Activated T-cell treated with anti-CD3 and anti-CD28 coated beads, Interleukin-2, amount 50 U/mL, for 72 hours (primary cell): Measurements from ENCODE around the gene JAK1. TPM values are rescaled to one million over a fixed set of nuclear protein-coding genes. Genes with fewer than 3 reads are reported as not detected.

Experiments used
- ATAC-seq, 2 donors: fragments of 150-1000 bp; cut with Tn5 transposase; replicated peaks in 1 of 2; 2 replicates each; pipeline ENCODE4 v1.10.0; 2021; ENCODE audit warnings: moderate library complexity in 2 of 2, mild to moderate bottlenecking in 1 of 2
- DNase-seq, 2 donors: peaks; one replicate each; pipeline ENCODE4 v3.0.0; 2021 to 2022; ENCODE audit warnings: mixed read lengths in 1 of 2
- H3K27ac Mint-ChIP-seq: one replicate; pipeline ENCODE4 v1.8.0; 2022; ENCODE audit warnings: mild to moderate bottlenecking, moderate library complexity, mixed read lengths
- H3K27me3 Mint-ChIP-seq: one replicate; pipeline ENCODE4 v1.8.0; 2022; ENCODE audit warnings: low read depth, mixed read lengths
- H3K36me3 Mint-ChIP-seq, 2 donors: one replicate each; pipeline ENCODE4 v1.8.0; 2022; ENCODE audit warnings: mixed read lengths in 2 of 2, mild to moderate bottlenecking in 1 of 2; ENCODE audit not compliant: insufficient read depth in 2 of 2
- H3K4me1 Mint-ChIP-seq: one replicate; pipeline ENCODE4 v1.8.0; 2022; ENCODE audit warnings: low read depth, mixed read lengths
- H3K4me3 Mint-ChIP-seq, 2 donors: one replicate each; pipeline ENCODE4 v1.8.0; 2022; ENCODE audit warnings: mild to moderate bottlenecking in 2 of 2, mixed read lengths in 2 of 2, moderate library complexity in 2 of 2
- H3K9me3 Mint-ChIP-seq, 2 donors: one replicate each; pipeline ENCODE4 v1.8.0; 2022; ENCODE audit warnings: mixed read lengths in 2 of 2
- total RNA-seq, 2 donors: library from RNA; stranded (reverse); gene quantifications; one replicate each; pipeline ENCODE4 v1.2.3, GENCODE V29; 2022

The JAK1 gene
- total RNA-seq, 2 donors from 2014 or later = 169 to 185 TPM

GRCh38 chr1:64995316-64995715 is 29.0 kb upstream of the JAK1 start:
- Mint-ChIP-seq H3K4me1 (no peaks in the 10 kb centered on the region), H3K4me3 (no peak overlapping the region), H3K9me3 (peaks cover 5 to 6% of the 10 kb centered on the region in 2 donors), H3K27ac (no peak overlapping the region), H3K27me3 (no peaks in the 10 kb centered on the region), H3K36me3 (peaks cover 6 to 11% of the 10 kb centered on the region in 2 donors)
- DNase-seq (no peak), ATAC-seq (no peak)

- H3K36me3 Mint-ChIP-seq = no peaks in the 10 kb centered on the region
- DNase-seq = no peak
- H3K9me3 Mint-ChIP-seq = no peaks in the 10 kb centered on the region
- H3K4me1 Mint-ChIP-seq = peaks cover 17% of the 10 kb centered on the region
- H3K27ac Mint-ChIP-seq = no peak overlapping the region
- H3K4me3 Mint-ChIP-seq = no peak overlapping the region
- peak; percentile 52 to 76 for ATAC-seq
- no peaks in the 10 kb centered on the region for H3K27me3 Mint-ChIP-seq
Measured at GRCh38 chr1:64986903-64987871, 20.8 kb upstream of the JAK1 start.

- H3K36me3 Mint-ChIP-seq = no peaks in the 10 kb centered on the region
- H3K4me3 Mint-ChIP-seq = no peak overlapping the region
- H3K4me1 Mint-ChIP-seq = peaks cover 29% of the 10 kb centered on the region
- no peaks in the 10 kb centered on the region for H3K27me3 Mint-ChIP-seq
- no peak overlapping the region for H3K27ac Mint-ChIP-seq
- no peak for DNase-seq
- no peak for ATAC-seq
- peaks cover 0 to 4% of the 10 kb centered on the region in 2 donors for H3K9me3 Mint-ChIP-seq
Measured at GRCh38 chr1:64984737-64985136, 18.4 kb upstream of the JAK1 start.

GRCh38 chr1:64984106-64984505 is 17.8 kb upstream of the JAK1 start:
- Mint-ChIP-seq H3K4me3 (no peak overlapping the region), H3K36me3 (no peaks in the 10 kb centered on the region), H3K4me1 (peaks cover 29% of the 10 kb centered on the region), H3K27me3 (no peaks in the 10 kb centered on the region), H3K27ac (no peak overlapping the region), H3K9me3 (peaks cover 0 to 4% of the 10 kb centered on the region in 2 donors)
- ATAC-seq (no peak), DNase-seq (no peak)

GRCh38 chr1:64983110-64983509 is 16.8 kb upstream of the JAK1 start:
- ATAC-seq (no peak), DNase-seq (no peak)
- H3K9me3 Mint-ChIP-seq = peaks cover 0 to 4% of the 10 kb centered on the region in 2 donors
- no peaks in the 10 kb centered on the region for H3K36me3 Mint-ChIP-seq
- peaks cover 27% of the 10 kb centered on the region for H3K4me1 Mint-ChIP-seq
- H3K27me3 Mint-ChIP-seq = no peaks in the 10 kb centered on the region
- no peak overlapping the region for H3K4me3 Mint-ChIP-seq
- H3K27ac Mint-ChIP-seq = no peak overlapping the region

GRCh38 chr1:64981601-64982533 is 15.5 kb upstream of the JAK1 start:
- peaks cover 19% of the 10 kb centered on the region for H3K4me1 Mint-ChIP-seq
- peaks cover 0 to 4% of the 10 kb centered on the region in 2 donors for H3K9me3 Mint-ChIP-seq
- DNase-seq (no peak), ATAC-seq (no peak)
- no peak overlapping the region for H3K27ac Mint-ChIP-seq
- no peak overlapping the region for H3K4me3 Mint-ChIP-seq
- no peaks in the 10 kb centered on the region for H3K27me3 Mint-ChIP-seq
- H3K36me3 Mint-ChIP-seq = no peaks in the 10 kb centered on the region

DNA sequence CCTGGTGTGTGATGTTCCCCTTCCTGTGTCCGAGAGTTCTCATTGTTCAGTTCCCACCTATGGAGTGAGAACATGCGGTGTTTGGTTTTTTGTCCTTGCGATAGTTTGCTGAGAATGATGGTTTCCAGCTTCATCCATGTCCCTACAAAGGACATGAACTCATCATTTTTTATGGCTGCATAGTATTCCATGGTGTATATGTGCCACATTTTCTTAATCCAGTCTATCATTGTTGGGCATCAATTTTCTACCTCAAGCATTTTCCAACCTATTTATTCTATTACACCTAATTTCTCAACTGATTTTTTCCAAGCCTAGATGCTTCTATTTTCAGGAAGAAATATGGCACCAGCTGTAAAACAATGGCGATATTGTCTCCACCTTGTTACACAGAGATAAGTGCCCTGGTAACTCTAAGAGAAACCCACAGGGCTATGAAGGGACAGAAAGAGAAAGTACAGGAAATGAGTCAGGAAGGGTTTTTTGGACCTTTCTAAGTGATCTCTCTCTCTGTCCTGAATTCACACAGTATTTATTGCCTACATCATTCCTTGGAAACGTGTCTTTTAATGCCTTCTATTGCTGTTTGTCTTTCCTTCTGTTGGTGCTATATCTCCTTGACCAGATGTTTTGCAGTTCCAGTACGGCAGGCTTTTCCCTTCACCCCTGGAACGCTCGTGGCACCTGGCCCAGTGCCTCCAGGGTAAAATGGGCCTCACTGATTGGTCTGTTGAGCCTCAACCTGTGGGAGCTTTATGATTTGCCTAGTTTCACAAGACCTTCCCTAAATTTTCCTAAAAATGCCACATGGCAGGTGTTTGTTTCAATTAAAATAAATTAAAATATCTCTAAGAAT is 14.6 kb upstream of the JAK1 start:
- Mint-ChIP-seq H3K4me3 (peak overlapping the region in 1 of 2 donors; percentile 28), H3K27me3 (no peaks in the 10 kb centered on the region), H3K4me1 (peaks cover 19% of the 10 kb centered on the region), H3K9me3 (peaks cover 0 to 4% of the 10 kb centered on the region in 2 donors), H3K36me3 (no peaks in the 10 kb centered on the region), H3K27ac (peak overlapping the region; percentile 87)
- ATAC-seq = peak; percentile 82 to 85
- DNase-seq = no peak

DNA sequence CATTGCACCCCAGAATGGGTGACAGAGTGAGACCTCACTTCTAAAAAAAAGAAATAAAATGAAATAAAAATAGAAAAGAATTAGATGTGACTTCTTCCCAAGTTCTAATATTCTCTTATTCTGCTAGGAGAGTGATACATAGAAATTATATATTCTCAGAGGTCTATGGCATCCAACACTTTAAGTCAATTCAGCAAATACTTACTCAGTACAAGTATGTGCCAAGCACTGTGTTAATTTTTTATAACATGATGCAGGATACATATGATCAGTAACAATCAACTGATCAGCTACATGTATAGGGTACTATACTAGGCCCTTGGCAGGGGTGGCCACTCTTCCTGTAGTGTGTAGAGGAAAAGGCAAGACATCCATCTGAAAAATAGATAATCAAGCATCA is 13.0 kb upstream of the JAK1 start:
- H3K27ac Mint-ChIP-seq = no peak overlapping the region
- no peaks in the 10 kb centered on the region for H3K27me3 Mint-ChIP-seq
- DNase-seq (no peak), ATAC-seq (no peak)
- H3K36me3 Mint-ChIP-seq = no peaks in the 10 kb centered on the region
- peaks cover 21% of the 10 kb centered on the region for H3K4me1 Mint-ChIP-seq
- H3K4me3 Mint-ChIP-seq = no peak overlapping the region
- peaks cover 0 to 4% of the 10 kb centered on the region in 2 donors for H3K9me3 Mint-ChIP-seq

GRCh38 chr1:64976361-64976760 is 10.0 kb upstream of the JAK1 start:
- no peaks in the 10 kb centered on the region for H3K36me3 Mint-ChIP-seq
- H3K9me3 Mint-ChIP-seq = peaks cover 0 to 4% of the 10 kb centered on the region in 2 donors
- DNase-seq (no peak), ATAC-seq (no peak)
- no peaks in the 10 kb centered on the region for H3K27me3 Mint-ChIP-seq
- H3K4me3 Mint-ChIP-seq = no peak overlapping the region
- H3K27ac Mint-ChIP-seq = no peak overlapping the region
- peaks cover 15% of the 10 kb centered on the region for H3K4me1 Mint-ChIP-seq

DNA sequence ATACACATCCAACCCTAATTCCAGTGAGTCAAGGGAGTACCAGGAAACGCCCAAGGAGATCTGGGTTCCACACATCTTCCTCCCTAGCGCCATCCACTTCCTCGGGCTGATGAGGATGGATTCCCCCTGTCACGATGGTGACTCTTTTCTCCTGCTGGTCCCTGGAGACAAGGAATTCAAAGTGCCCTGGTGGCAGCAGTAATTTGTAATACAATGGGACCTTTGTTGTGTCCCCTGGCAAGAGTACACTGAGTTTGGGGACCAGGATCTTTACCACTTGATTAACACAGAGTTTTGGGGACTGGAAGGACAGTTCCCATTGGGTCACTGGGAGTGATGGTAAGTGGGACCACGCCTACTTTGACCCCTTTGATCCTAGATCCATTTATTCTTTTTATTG is 9.4 kb upstream of the JAK1 start:
- peaks cover 8% of the 10 kb centered on the region for H3K4me1 Mint-ChIP-seq
- no peak overlapping the region for H3K27ac Mint-ChIP-seq
- H3K36me3 Mint-ChIP-seq = no peaks in the 10 kb centered on the region
- no peaks in the 10 kb centered on the region for H3K9me3 Mint-ChIP-seq
- no peak overlapping the region for H3K4me3 Mint-ChIP-seq
- ATAC-seq (no peak), DNase-seq (no peak)
- no peaks in the 10 kb centered on the region for H3K27me3 Mint-ChIP-seq

DNA sequence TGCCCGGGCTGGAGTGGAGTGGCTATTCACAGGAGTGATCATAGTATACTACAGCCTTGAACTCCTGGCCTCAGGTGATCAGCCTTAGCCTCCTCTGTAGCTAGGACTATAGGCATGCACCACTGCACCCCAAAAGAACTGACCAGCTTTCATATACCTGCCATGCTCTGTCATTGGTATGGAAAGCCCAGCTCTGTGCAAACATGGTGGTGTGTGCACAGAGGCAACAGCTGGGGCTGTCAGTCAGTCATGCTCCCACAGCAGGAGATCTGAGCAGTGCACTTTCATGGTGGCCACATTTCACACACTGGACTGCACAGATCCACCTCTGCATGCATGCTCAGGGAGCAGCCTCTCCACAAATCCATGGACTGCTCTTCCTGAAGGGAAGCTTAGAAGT is 8.8 kb upstream of the JAK1 start:
- H3K36me3 Mint-ChIP-seq = no peaks in the 10 kb centered on the region
- no peak overlapping the region for H3K27ac Mint-ChIP-seq
- DNase-seq (no peak), ATAC-seq (no peak)
- peaks cover 6% of the 10 kb centered on the region for H3K4me1 Mint-ChIP-seq
- H3K27me3 Mint-ChIP-seq = no peaks in the 10 kb centered on the region
- no peak overlapping the region for H3K4me3 Mint-ChIP-seq
- no peaks in the 10 kb centered on the region for H3K9me3 Mint-ChIP-seq

DNA sequence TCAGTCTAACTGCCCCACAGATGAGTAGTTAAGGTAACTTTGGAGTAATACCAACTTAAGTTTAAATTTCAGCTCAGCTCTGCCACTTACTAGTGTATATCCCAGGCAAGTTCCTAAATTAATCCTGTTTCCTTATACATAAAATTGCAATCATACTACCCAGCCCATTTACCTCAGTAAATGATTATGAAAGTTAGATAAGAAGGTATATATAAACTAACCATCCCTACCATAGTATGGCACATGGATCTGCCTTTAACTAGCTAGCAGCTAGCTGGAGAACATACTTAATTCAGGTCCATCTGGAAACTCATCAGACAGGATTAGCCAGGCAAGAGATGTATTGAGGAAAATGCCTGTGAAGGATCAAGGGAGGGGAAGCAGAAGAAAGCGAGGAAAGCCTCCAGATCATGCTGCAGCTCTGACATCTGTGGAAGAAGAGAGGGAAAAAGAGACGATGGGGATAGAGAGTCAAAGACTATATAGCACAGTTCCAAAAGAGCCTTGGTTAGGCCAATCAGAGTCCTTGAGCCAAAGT is 8.0 kb upstream of the JAK1 start:
- DNase-seq (no peak), ATAC-seq (no peak)
- no peaks in the 10 kb centered on the region for H3K27me3 Mint-ChIP-seq
- H3K4me1 Mint-ChIP-seq = peaks cover 6% of the 10 kb centered on the region
- no peak overlapping the region for H3K27ac Mint-ChIP-seq
- H3K36me3 Mint-ChIP-seq = no peaks in the 10 kb centered on the region
- H3K4me3 Mint-ChIP-seq = no peak overlapping the region
- no peaks in the 10 kb centered on the region for H3K9me3 Mint-ChIP-seq
